Gastroesophageal sphincter (tissue), 4 donors: ENCODE measurements around the gene CALHM5. TPM values are rescaled to one million over a fixed set of nuclear protein-coding genes. Genes with fewer than 3 reads are reported as not detected.

Experiments used
- ATAC-seq: fragments of 150-250 bp; one replicate; pipeline ENCODE4 v1.9.1; 2016; ENCODE audit warnings: mild to moderate bottlenecking, moderate library complexity
- H3K27ac ChIP-seq, 4 donors: fragments of 200-600 bp; sonication (generic) in 3 of 4; 1 replicate in 3 of 4; 2 replicates in 1 of 4; pipeline ENCODE4 v1.5.1; 2016 to 2019
- H3K27me3 ChIP-seq: fragments of 200-600 bp; sonication (generic); one replicate; pipeline ENCODE4 v1.5.1; 2019
- H3K36me3 ChIP-seq, 2 donors: fragments of 200-600 bp; sonication (generic); one replicate each; pipeline ENCODE4 v1.5.1; 2019; ENCODE audit warnings: control low read depth in 1 of 2
- H3K4me1 ChIP-seq, 3 donors: fragments of 200-600 bp; sonication (generic); 1 replicate in 2 of 3; 2 replicates in 1 of 3; pipeline ENCODE4 v1.5.1; 2016 to 2019; ENCODE audit warnings: control low read depth in 2 of 3
- H3K4me3 ChIP-seq, 2 donors: fragments of 200-600 bp; sonication (generic); one replicate each; pipeline ENCODE4 v1.5.1; 2019; ENCODE audit warnings: mild to moderate bottlenecking in 1 of 2, moderate library complexity in 1 of 2
- H3K9me3 ChIP-seq, 3 donors: fragments of 200-600 bp; sonication (generic); one replicate each; pipeline ENCODE4 v1.5.1; 2017 to 2019; ENCODE audit warnings: control low read depth in 2 of 3
- EP300 ChIP-seq: sonication (generic); formaldehyde crosslinking; IDR thresholded peaks from one replicate; pipeline ENCODE4 v1.6.1; 2017; ENCODE audit warnings: antibody characterized with exemption, mild to moderate bottlenecking
- POLR2A ChIP-seq, 2 donors: fragments of 450-650 bp; IDR thresholded peaks; one replicate each; pipeline ENCODE4 v1.6.1; 2017; ENCODE audit warnings: antibody characterized with exemption in 2 of 2, mild to moderate bottlenecking in 2 of 2, moderate library complexity in 1 of 2
- POLR2AphosphoS5 ChIP-seq: sonication (generic); formaldehyde crosslinking; IDR thresholded peaks from one replicate; pipeline ENCODE4 v1.6.1; 2017; ENCODE audit warnings: antibody characterized with exemption
- WGBS, 2 donors: methylation state at CpG; one replicate each; pipeline ENCODE4 v1.1.5; 2018; ENCODE audit warnings: low coverage in 1 of 2; 5-methylcytosine and 5-hydroxymethylcytosine counted together
- total RNA-seq, 4 donors: library from RNA; depleted of rRNA; stranded (reverse); fragments of >200 nt; gene quantifications; one replicate each; pipeline ENCODE4 v1.1.0, GENCODE V29; 2016
- TF ChIP-seq, protein P1 (sequence below), 4 experiments: fragments of 200-600 bp in 2 of 4; fragments of 450-650 bp in 2 of 4; sonication (generic) in 1 of 4; IDR thresholded peaks; one replicate each; pipeline ENCODE4 v1.5.1; 2017 to 2019; ENCODE audit warnings: antibody characterized with exemption in 4 of 4, mild to moderate bottlenecking in 2 of 4, moderate library complexity in 2 of 4

CALHM5 gene
- total RNA-seq, 4 donors from 2014 or later = 0.81 to 6.0 (median 3.0) TPM

DNA sequence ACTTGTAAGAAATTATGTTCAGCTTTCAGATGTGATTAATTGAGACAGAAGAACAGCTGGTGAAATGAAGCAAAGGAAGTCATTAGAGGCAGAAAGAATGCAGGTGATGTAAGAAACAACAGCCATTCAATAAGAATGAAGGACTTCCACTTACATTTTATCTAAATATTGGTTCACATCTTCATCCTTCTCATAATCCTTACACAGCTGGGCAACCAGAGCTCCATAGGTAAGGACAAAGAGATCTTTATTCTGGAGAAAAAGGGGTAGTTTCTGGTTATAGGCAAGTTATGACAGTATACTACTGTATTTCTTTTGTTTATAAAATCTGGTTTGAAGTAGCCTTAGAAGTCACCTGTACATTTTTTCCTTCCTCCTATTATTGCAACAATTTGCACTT lies 31.7 kb downstream of the CALHM5 start:
- TF ChIP-seq EP300 (no peak), POLR2A (IDR thresholded peaks at IDR 0.05) (no peak), POLR2AphosphoS5 (no peak)
- TF ChIP-seq, protein P1, sequence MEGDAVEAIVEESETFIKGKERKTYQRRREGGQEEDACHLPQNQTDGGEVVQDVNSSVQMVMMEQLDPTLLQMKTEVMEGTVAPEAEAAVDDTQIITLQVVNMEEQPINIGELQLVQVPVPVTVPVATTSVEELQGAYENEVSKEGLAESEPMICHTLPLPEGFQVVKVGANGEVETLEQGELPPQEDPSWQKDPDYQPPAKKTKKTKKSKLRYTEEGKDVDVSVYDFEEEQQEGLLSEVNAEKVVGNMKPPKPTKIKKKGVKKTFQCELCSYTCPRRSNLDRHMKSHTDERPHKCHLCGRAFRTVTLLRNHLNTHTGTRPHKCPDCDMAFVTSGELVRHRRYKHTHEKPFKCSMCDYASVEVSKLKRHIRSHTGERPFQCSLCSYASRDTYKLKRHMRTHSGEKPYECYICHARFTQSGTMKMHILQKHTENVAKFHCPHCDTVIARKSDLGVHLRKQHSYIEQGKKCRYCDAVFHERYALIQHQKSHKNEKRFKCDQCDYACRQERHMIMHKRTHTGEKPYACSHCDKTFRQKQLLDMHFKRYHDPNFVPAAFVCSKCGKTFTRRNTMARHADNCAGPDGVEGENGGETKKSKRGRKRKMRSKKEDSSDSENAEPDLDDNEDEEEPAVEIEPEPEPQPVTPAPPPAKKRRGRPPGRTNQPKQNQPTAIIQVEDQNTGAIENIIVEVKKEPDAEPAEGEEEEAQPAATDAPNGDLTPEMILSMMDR (IDR thresholded peaks at IDR 0.05) = no peak
- Histone ChIP-seq H3K4me3 (no peak overlapping the region), H3K9me3 (no peaks in the 10 kb centered on the region), H3K27ac (no peak overlapping the region), H3K4me1 (no peaks in the 10 kb centered on the region), H3K36me3 (no peaks in the 10 kb centered on the region), H3K27me3 (peaks cover 10% of the 10 kb centered on the region)
- ATAC-seq = no peak

DNA sequence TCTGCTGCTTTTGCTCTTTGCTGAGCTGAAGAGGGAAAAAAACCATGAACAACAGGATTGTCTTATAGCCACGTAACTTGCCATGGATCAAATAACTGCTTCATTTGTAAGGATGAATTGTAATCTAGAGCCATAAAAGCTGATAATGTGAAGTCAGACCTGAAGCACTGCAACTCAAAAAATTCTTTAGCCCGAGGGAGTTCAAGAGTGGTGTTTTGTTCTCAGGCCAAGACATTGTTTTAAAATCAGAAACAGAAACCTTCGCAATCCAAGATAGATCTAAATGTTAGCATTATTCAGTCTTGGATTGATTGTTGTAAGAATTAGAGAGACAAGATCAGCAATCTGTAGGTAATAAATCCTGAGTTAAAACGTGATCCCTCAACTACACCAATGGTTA lies 34.2 kb downstream of the CALHM5 start, which contains the start of gene TRAPPC3L:
Gene TRAPPC3L, minus strand, starts transcription at position 34 of the 400 bp plus-strand sequence. CDS start 170 bp downstream, outside the sequence.
- Histone ChIP-seq H3K27ac (no peak within 1 kb of the TSS), H3K4me3 (no peak within 1 kb of the TSS), H3K4me1 (no peaks in the 10 kb centered on the region), H3K9me3 (no peaks in the 10 kb centered on the region), H3K27me3 (peaks cover 5% of the 10 kb centered on the region), H3K36me3 (no peaks in the 10 kb centered on the region)
- 37 to 48% methylated on average over 4 of the region's 4 CpGs for WGBS, 2 donors
- ATAC-seq = no peak
- no peak for TF ChIP-seq EP300
- TF ChIP-seq, protein P1 (IDR thresholded peaks at IDR 0.05) = no peak
- no peak for TF ChIP-seq POLR2AphosphoS5
- no peak for TF ChIP-seq POLR2A (IDR thresholded peaks at IDR 0.05)

DNA sequence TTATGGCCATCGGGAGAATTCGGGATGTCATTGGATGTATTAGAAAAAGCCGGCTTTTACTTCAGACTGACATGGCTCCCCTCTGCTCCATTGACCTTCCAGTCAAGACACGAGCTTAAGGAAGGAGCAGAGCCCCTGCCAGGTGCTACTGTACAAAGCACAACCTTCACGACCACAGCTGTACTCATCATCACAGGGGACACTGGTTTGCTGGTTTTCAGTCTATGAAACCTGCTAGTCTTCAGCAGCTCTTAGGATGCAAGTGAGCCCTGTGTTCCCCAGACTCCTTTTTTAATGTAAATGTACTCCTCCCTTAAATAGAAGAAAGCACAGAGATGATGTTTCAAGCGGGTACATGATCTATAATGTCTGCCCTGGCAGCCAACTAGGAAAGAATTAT lies 35.9 kb downstream of the CALHM5 start:
- TF ChIP-seq POLR2AphosphoS5 = no peak
- no peak for TF ChIP-seq POLR2A (IDR thresholded peaks at IDR 0.05)
- no peak for TF ChIP-seq EP300
- TF ChIP-seq, protein P1 (IDR thresholded peaks at IDR 0.05) = no peak
- Histone ChIP-seq H3K27ac (no peak overlapping the region), H3K4me3 (no peak overlapping the region), H3K4me1 (no peaks in the 10 kb centered on the region), H3K27me3 (peaks cover 5% of the 10 kb centered on the region), H3K36me3 (no peaks in the 10 kb centered on the region), H3K9me3 (no peaks in the 10 kb centered on the region)
- no peak for ATAC-seq
- WGBS, 2 donors = 66 to 88% methylated on average over 3 to 4 of the region's 6 CpGs

DNA sequence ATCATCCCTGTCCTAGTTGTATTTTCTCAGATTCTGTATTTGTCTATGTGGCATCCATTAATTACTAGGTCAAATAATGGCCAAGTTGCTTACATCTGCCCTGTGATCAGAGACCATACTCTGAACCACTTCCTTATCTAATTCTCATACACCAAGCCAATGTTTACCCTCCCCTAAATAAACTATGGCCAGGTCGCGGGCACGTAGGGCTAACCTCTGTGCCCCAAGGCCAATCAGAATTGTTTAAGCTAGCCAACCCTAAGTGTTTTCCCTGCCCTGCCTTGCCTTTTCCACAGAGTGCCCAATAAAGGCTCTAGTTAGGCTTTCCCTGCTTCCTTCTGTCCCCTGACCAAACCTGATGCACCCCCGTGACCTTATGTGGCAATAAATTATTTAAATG lies 39.4 kb downstream of the CALHM5 start:
- Histone ChIP-seq H3K27me3 (peaks cover 6% of the 10 kb centered on the region), H3K4me3 (no peak overlapping the region), H3K36me3 (no peaks in the 10 kb centered on the region), H3K9me3 (no peaks in the 10 kb centered on the region), H3K27ac (no peak overlapping the region), H3K4me1 (no peaks in the 10 kb centered on the region)
- no peak for ATAC-seq
- WGBS, 2 donors = 33 to 36% methylated on average over 4 of the region's 4 CpGs
- TF ChIP-seq, protein P1 (IDR thresholded peaks at IDR 0.05) = no peak
- TF ChIP-seq EP300 (no peak), POLR2A (IDR thresholded peaks at IDR 0.05) (no peak), POLR2AphosphoS5 (no peak)

DNA sequence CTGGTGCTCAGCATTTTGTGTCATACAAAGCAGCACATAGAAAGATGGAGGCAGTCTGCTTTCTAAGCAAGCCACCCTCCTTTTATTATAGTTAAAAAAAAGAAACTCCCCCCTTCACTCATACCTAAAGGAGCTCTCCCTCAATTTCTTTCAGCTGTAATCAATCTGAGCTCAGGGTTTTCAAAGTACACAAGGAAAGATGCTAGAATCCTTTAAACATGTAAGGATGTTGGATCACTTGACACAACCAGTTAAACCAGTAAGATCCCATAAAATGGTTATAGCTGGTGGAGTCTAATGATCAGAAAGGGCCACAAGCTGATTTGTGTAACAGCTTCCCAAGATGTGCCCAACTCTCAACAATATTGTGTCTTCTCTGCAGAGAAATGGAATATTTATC lies 42.0 kb downstream of the CALHM5 start, which contains the start of gene CALHM4:
Gene CALHM4, plus strand, starts transcription at position 301 of the 400 bp plus-strand sequence. Its CDS starts 43 bp downstream, at position 344.
- no peak within 1 kb of the TSS for H3K27ac ChIP-seq
- H3K36me3 ChIP-seq = no peaks in the 10 kb centered on the region
- no peak for ATAC-seq
- peaks cover 0 to 6% (median 0%) of the 10 kb centered on the region in 3 donors for H3K4me1 ChIP-seq
- no peaks in the 10 kb centered on the region for H3K9me3 ChIP-seq
- H3K27me3 ChIP-seq = peaks cover 6% of the 10 kb centered on the region
- H3K4me3 ChIP-seq = no peak within 1 kb of the TSS
- no peak for TF ChIP-seq POLR2AphosphoS5
- TF ChIP-seq, protein P1 (IDR thresholded peaks at IDR 0.05) = no peak
- no peak for TF ChIP-seq POLR2A (IDR thresholded peaks at IDR 0.05)
- TF ChIP-seq EP300 = no peak
